Measurements from ENCODE around the gene GTPBP4. TPM values are rescaled to one million over a fixed set of nuclear protein-coding genes. Genes with fewer than 3 reads are reported as not detected.
A peak's percentile ranks its signal among the peaks of the same experiment; 100 is the strongest.

GTPBP4 gene
- total RNA-seq, 1 donor from 2014 or later: 46.2 TPM

DNA sequence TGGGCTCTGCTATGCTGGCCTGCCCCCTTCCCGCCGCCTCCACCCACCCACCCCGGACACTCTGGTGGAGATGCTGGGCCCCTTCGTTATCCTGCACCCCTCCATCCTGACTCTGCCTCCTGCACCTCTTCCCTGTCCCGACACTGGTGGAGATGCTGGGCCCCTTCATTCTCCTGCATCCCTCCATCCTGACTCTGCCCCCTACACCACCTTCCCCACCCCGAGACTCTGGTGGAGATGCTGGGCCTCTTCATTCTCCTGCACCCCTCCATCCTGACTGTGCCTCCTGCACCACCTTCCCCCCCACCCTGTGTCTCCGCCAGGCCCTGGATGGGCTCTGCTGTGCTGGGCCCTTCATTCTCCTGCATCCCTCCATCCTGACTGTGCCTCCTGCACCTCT lies 22.5 kb downstream of the GTPBP4 start:
- no peak overlapping the region for H3K4me3 Mint-ChIP-seq (ENCODE audit: unreplicated experiment)
- peaks cover 69% of the 10 kb centered on the region for H3K36me3 Mint-ChIP-seq (ENCODE audit: low read depth, unreplicated experiment)
- H3K27me3 Mint-ChIP-seq (ENCODE audit: unreplicated experiment): no peaks in the 10 kb centered on the region
- H3K27ac Mint-ChIP-seq (ENCODE audit: unreplicated experiment): no peak overlapping the region
- no peaks in the 10 kb centered on the region for H3K9me3 Mint-ChIP-seq (ENCODE audit: unreplicated experiment)
- TF ChIP-seq, protein P1, sequence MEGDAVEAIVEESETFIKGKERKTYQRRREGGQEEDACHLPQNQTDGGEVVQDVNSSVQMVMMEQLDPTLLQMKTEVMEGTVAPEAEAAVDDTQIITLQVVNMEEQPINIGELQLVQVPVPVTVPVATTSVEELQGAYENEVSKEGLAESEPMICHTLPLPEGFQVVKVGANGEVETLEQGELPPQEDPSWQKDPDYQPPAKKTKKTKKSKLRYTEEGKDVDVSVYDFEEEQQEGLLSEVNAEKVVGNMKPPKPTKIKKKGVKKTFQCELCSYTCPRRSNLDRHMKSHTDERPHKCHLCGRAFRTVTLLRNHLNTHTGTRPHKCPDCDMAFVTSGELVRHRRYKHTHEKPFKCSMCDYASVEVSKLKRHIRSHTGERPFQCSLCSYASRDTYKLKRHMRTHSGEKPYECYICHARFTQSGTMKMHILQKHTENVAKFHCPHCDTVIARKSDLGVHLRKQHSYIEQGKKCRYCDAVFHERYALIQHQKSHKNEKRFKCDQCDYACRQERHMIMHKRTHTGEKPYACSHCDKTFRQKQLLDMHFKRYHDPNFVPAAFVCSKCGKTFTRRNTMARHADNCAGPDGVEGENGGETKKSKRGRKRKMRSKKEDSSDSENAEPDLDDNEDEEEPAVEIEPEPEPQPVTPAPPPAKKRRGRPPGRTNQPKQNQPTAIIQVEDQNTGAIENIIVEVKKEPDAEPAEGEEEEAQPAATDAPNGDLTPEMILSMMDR (IDR thresholded peaks at IDR 0.05; ENCODE audit: unreplicated experiment): no peak
- peaks cover 8% of the 10 kb centered on the region for H3K4me1 Mint-ChIP-seq (ENCODE audit: unreplicated experiment)
- no peak for DNase-seq (ENCODE audit: low spot score)

DNA sequence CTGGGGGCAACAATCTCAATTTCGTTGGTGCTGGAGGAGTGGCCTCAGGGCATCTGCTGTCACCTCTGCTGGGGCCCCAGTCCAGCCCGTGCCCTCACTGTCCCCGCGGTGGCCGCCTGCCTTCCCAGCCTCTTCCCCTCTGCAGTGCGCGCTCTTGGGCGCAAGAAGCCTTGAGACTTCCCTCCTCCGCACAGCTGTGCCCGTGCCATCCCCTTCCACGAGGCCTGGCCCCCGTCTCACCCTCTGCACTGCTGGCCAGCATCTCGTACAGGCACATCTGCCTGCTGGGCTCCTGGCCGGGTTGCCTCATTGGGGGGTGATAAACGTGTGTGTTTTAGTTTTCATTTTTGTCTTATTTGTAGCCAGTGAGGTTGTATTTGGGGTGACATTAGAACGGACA lies 23.5 kb downstream of the GTPBP4 start:
- H3K27ac Mint-ChIP-seq (ENCODE audit: unreplicated experiment): no peak overlapping the region
- DNase-seq (ENCODE audit: low spot score): no peak
- H3K9me3 Mint-ChIP-seq (ENCODE audit: unreplicated experiment): no peaks in the 10 kb centered on the region
- H3K36me3 Mint-ChIP-seq (ENCODE audit: low read depth, unreplicated experiment): peaks cover 65% of the 10 kb centered on the region
- TF ChIP-seq, protein P1 (IDR thresholded peaks at IDR 0.05; ENCODE audit: unreplicated experiment): no peak
- no peaks in the 10 kb centered on the region for H3K27me3 Mint-ChIP-seq (ENCODE audit: unreplicated experiment)
- H3K4me1 Mint-ChIP-seq (ENCODE audit: unreplicated experiment): peaks cover 8% of the 10 kb centered on the region
- H3K4me3 Mint-ChIP-seq (ENCODE audit: unreplicated experiment): peak overlapping the region; percentile 8

DNA sequence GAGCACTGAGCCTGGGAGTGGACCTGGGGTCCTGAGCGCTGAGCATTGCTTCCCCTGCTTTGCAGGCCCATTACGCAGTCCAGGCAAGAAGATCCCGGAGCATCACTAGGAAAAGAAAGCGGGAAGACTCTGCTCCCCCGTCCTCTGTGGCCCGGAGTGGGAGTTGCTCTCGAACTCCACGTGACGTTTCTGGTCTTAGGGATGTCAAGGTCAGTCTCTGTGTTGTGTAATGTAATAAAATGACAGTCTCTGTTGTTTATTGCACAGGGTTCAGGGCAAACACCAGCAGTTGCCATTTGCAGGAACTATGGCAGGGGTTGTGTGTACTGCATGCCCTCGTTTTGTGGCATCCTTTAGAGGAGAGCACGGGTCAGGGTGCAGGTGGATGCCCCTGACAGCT lies 27.5 kb downstream of the GTPBP4 start:
- Mint-ChIP-seq H3K9me3 (ENCODE audit: unreplicated experiment) (no peaks in the 10 kb centered on the region), H3K36me3 (ENCODE audit: low read depth, unreplicated experiment) (peaks cover 67% of the 10 kb centered on the region), H3K4me1 (ENCODE audit: unreplicated experiment) (no peaks in the 10 kb centered on the region), H3K4me3 (ENCODE audit: unreplicated experiment) (no peak overlapping the region), H3K27me3 (ENCODE audit: unreplicated experiment) (no peaks in the 10 kb centered on the region), H3K27ac (ENCODE audit: unreplicated experiment) (no peak overlapping the region)
- TF ChIP-seq, protein P1 (IDR thresholded peaks at IDR 0.05; ENCODE audit: unreplicated experiment): no peak
- no peak for DNase-seq (ENCODE audit: low spot score)

DNA sequence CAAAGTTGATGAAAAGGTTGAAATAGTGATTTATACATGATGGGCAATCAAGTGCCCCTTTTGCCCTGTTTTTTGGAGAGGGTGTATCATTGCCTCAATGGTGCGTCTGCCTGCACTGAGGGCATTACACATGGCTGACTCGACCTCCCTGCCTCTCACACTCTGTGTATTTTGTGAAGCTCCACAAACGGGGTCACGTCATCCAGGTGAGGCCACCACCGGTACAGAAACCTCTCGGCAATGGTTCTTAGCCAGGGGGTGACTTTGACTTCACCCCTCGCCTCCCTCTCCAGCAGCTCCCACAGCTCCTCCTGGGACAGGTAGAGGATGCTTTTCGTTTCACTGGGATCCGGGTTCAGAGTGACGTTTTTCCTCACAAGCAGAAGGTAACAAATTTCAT lies 31.1 kb downstream of the GTPBP4 start:
- H3K4me1 Mint-ChIP-seq (ENCODE audit: unreplicated experiment): no peaks in the 10 kb centered on the region
- TF ChIP-seq, protein P1 (IDR thresholded peaks at IDR 0.05; ENCODE audit: unreplicated experiment): no peak
- no peaks in the 10 kb centered on the region for H3K27me3 Mint-ChIP-seq (ENCODE audit: unreplicated experiment)
- H3K36me3 Mint-ChIP-seq (ENCODE audit: low read depth, unreplicated experiment): peaks cover 38% of the 10 kb centered on the region
- no peaks in the 10 kb centered on the region for H3K9me3 Mint-ChIP-seq (ENCODE audit: unreplicated experiment)
- H3K27ac Mint-ChIP-seq (ENCODE audit: unreplicated experiment): no peak overlapping the region
- H3K4me3 Mint-ChIP-seq (ENCODE audit: unreplicated experiment): peak overlapping the region; percentile 79
- DNase-seq (ENCODE audit: low spot score): no peak

DNA sequence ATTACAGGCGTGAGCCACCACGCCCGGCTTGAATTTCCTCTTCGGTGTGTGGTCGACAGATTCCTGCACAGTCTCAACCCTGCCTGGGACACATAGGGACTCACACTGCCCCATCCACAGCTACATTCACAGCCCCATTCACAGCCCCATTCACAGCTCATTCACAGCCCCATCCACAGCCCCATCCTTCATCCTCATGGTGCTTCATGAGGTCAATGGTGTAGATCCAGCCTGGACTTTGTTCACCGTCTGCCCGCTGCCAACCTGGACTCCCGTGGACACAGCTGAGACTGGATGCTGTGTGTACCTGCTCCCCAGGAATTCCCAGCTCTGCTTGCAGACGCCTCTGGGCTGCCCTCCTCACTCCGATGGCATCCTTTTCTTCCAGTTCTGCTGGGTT lies 32.2 kb downstream of the GTPBP4 start:
- DNase-seq (ENCODE audit: low spot score): no peak
- Mint-ChIP-seq H3K4me3 (ENCODE audit: unreplicated experiment) (peak overlapping the region; percentile 27), H3K27me3 (ENCODE audit: unreplicated experiment) (no peaks in the 10 kb centered on the region), H3K9me3 (ENCODE audit: unreplicated experiment) (no peaks in the 10 kb centered on the region), H3K36me3 (ENCODE audit: low read depth, unreplicated experiment) (peaks cover 34% of the 10 kb centered on the region), H3K4me1 (ENCODE audit: unreplicated experiment) (no peaks in the 10 kb centered on the region), H3K27ac (ENCODE audit: unreplicated experiment) (no peak overlapping the region)
- TF ChIP-seq, protein P1 (IDR thresholded peaks at IDR 0.05; ENCODE audit: unreplicated experiment): no peak

All from endothelial cell (in vitro differentiated cells).